Activated T-helper 9 cell treated with anti-CD3 and anti-CD28 coated beads, Interleukin-2, amount 50 U/mL, for 16 hours (primary cell): Measurements from ENCODE around the gene HDAC7.
"Not testable (repeated sequence)": the region's sequence is repeated elsewhere in the genome, so short reads cannot be mapped to it uniquely, and the experiment has no call there.

Experiments
- DNase-seq: peaks from one replicate; pipeline ENCODE4 v3.0.0-alpha.2; 2020; ENCODE audit warnings: low read depth

The HDAC7 gene

GRCh38 chr12:47828976-47829482 is 9.3 kb upstream of the HDAC7 start:
- no peak for DNase-seq

GRCh38 chr12:47828008-47828975 is 8.6 kb upstream of the HDAC7 start:
- no peak for DNase-seq

GRCh38 chr12:47825173-47825639 is 5.5 kb upstream of the HDAC7 start:
- no peak for DNase-seq

GRCh38 chr12:47824635-47825034 is 4.9 kb upstream of the HDAC7 start:
- no peak for DNase-seq

GRCh38 chr12:47824198-47824597 is 4.5 kb upstream of the HDAC7 start:
- no peak for DNase-seq

- no peak for DNase-seq
These were observed 3.9 kb upstream of the HDAC7 start for GRCh38 chr12:47823422-47824086.

- no peak for DNase-seq
These were observed 3.2 kb upstream of the HDAC7 start for GRCh38 chr12:47822863-47823262.

- no peak for DNase-seq
These were observed 2.7 kb upstream of the HDAC7 start for GRCh38 chr12:47822401-47822800.

GRCh38 chr12:47821346-47821706 is 1.6 kb upstream of the HDAC7 start:
- DNase-seq: no peak

GRCh38 chr12:47820631-47821345 is 1.1 kb upstream of the HDAC7 start:
- DNase-seq: no peak

GRCh38 chr12:47819138-47819895 is 386 bp downstream of the HDAC7 start:
- no peak for DNase-seq

- no peak for DNase-seq
These were observed 1.1 kb downstream of the HDAC7 start for GRCh38 chr12:47818467-47819137.

- no peak for DNase-seq
These were observed 1.7 kb downstream of the HDAC7 start for GRCh38 chr12:47818007-47818376.

GRCh38 chr12:47817272-47818006 is 2.3 kb downstream of the HDAC7 start:
- DNase-seq: no peak

- DNase-seq: no peak
These were observed 3.1 kb downstream of the HDAC7 start for GRCh38 chr12:47816403-47817271.

GRCh38 chr12:47815447-47815846 is 4.3 kb downstream of the HDAC7 start:
- DNase-seq: not testable (repeated sequence)

GRCh38 chr12:47814539-47815170 is 5.0 kb downstream of the HDAC7 start:
- DNase-seq: no peak

GRCh38 chr12:47813511-47814196 is 6.0 kb downstream of the HDAC7 start:
- no peak for DNase-seq
